Mesodermal cell (in vitro differentiated cells): ENCODE results near the gene SPOCK1.

Experiments
- H3K27ac ChIP-seq: 2 replicates; pipeline ENCODE4 v1.7.0; 2013; ENCODE audit warnings: mild to moderate bottlenecking, low read depth, low read length, moderate library complexity; ENCODE audit not compliant: severe bottlenecking
- H3K36me3 ChIP-seq: 2 replicates; pipeline ENCODE4 v1.7.1; 2013; ENCODE audit warnings: mild to moderate bottlenecking, low read length, moderate library complexity; ENCODE audit not compliant: control insufficient read depth, insufficient read depth
- H3K4me1 ChIP-seq: one replicate; pipeline ENCODE4 v1.7.1; 2013; ENCODE audit warnings: mild to moderate bottlenecking, low read length; ENCODE audit not compliant: insufficient read depth, control insufficient read depth, poor library complexity, severe bottlenecking
- H3K4me3 ChIP-seq: 2 replicates; pipeline ENCODE4 v1.7.0; 2013; ENCODE audit warnings: low read length, control low read depth, mild to moderate bottlenecking; ENCODE audit not compliant: insufficient read depth, poor library complexity, severe bottlenecking; ENCODE audit errors: extremely low read depth
- H3K9me3 ChIP-seq: 2 replicates; pipeline ENCODE4 v1.7.1; 2013; ENCODE audit warnings: mild to moderate bottlenecking, low read length, moderate library complexity; ENCODE audit not compliant: control insufficient read depth
- WGBS, 2 experiments: methylation state at CpG; one replicate each; pipeline ENCODE4 v1.1.5; 2013; ENCODE audit warnings: missing lambda C conversion rate in 2 of 2; ENCODE audit not compliant: insufficient coverage in 2 of 2; 5-methylcytosine and 5-hydroxymethylcytosine counted together

The SPOCK1 gene

DNA sequence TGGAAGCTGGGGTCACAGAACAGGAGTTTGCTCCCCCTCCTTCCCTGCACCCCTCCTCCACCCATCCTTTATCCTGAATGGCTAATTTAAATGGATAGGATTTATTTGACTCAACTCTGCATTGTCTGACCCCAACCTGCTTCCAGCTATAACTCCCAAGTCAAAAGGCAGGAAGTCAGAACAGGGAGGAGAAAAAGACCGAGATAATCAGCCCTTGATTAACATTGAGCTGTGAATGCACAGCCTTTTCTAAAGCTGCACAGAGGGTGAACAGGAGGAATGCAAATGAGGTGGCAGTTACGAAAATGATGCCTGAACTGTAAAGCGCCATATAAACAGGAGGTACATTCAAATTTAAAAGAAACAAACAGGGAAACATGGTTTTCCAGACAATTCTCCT is 152.8 kb downstream of the SPOCK1 start:
- WGBS, 2 experiments: 70 to 81% methylated on average over 2 to 3 of the region's 3 CpGs
- Histone ChIP-seq H3K4me3 (no peak overlapping the region), H3K4me1 (no peaks in the 10 kb centered on the region), H3K27ac (no peak overlapping the region), H3K36me3 (no peaks in the 10 kb centered on the region), H3K9me3 (no peaks in the 10 kb centered on the region)

DNA sequence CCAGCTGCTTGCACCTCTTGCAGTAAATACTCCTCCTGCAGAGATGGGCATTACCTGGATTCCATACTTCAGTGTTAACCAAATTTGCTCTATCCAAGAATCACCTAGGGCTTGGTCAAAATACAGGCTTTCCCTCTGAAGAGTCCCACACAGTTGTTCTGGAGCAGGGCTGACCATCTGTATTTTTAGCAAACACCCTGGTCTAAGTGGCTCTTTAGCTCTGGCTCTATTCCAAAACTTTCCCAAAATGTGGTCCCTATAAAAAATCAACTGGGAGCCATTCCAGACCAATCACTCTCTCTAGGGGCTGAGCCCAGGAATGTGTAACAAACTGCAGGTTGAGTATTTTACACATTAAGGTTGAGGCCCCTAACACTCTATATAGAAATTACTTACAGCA is 153.7 kb downstream of the SPOCK1 start:
- Histone ChIP-seq H3K9me3 (no peaks in the 10 kb centered on the region), H3K4me3 (no peak overlapping the region), H3K27ac (no peak overlapping the region), H3K36me3 (no peaks in the 10 kb centered on the region), H3K4me1 (no peaks in the 10 kb centered on the region)

DNA sequence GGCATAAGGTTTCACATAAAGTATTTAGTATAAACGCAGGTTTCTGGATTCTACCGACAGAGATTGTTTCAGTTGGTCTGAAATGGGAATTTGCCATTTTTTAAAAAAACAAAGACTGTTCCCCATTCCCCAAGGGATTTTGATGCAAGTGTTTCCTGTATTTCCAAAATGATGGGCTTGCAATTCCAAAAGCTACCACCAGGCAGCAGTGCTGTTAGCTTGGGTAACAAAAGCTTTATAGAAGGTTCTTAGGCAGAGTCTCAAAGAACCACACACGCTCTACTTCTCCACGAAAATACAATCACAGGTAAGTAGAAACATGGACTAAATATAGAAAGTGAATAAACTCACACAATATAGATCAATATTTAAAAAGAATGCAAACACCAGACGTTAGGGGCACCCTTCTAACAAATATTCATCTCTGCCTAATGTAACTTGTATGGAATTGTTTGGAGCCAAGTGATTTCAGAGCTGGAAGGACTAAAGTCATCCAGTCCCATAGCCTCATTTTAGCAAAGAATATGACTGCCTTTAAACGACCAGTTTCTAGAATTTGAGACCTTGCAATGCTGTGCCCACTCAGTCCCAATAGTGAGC is 154.3 kb downstream of the SPOCK1 start:
- WGBS, 2 experiments: 21 to 50% methylated on average over 2 to 3 of the region's 6 CpGs
- H3K27ac ChIP-seq: no peak overlapping the region

DNA sequence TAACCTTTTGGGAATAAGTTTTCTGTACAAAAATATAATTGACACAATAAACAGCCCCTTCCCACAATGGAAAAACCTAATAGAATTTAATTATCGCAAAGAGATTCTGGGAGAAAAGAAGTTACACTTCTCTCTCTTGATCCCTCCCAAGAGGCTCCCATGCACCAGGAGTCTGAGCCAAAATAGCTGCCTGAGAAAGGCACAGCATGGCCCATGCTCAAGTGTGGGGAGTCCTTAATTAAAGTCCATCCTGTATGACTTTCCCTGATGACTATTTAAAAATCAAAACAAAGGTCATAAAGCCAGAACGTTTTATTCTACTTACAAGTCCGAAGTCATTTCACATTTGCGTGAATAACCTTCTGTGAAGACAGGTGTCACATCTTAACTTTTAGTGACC is 155.1 kb downstream of the SPOCK1 start:
- Histone ChIP-seq H3K36me3 (no peaks in the 10 kb centered on the region), H3K4me3 (no peak overlapping the region), H3K4me1 (no peaks in the 10 kb centered on the region), H3K9me3 (no peaks in the 10 kb centered on the region), H3K27ac (no peak overlapping the region)
- 93% methylated on average over 3 of the region's 4 CpGs for WGBS, 2 experiments

More for the DNA sequence above, 154.3 kb downstream of the SPOCK1 start:
- no peaks in the 10 kb centered on the region for H3K4me1 ChIP-seq
- H3K36me3 ChIP-seq: no peaks in the 10 kb centered on the region
- no peaks in the 10 kb centered on the region for H3K9me3 ChIP-seq
- no peak overlapping the region for H3K4me3 ChIP-seq

DNA sequence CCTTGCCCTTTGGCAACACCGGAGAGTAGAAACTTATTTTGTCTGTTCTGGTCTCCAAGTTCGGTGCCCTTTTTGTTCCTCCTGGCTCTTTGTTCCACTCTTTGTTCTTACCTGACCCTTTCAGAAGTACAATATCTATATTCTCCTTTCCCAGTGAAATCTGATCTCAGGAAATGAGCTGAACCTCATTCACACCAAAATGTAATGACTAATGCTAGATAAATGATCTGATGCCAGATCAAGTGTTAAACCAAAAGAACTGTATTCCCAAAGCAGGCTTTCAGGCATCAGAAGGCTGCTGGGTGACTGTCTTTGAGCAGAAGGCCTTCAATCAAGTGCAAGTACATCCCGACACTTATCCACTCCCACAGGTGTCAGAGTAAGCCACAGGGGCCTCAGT is 156.4 kb downstream of the SPOCK1 start:
- Histone ChIP-seq H3K9me3 (no peaks in the 10 kb centered on the region), H3K4me3 (no peak overlapping the region), H3K36me3 (no peaks in the 10 kb centered on the region), H3K4me1 (no peaks in the 10 kb centered on the region), H3K27ac (no peak overlapping the region)
- 96 to 100% methylated on average over 1 to 3 of the region's 3 CpGs for WGBS, 2 experiments

DNA sequence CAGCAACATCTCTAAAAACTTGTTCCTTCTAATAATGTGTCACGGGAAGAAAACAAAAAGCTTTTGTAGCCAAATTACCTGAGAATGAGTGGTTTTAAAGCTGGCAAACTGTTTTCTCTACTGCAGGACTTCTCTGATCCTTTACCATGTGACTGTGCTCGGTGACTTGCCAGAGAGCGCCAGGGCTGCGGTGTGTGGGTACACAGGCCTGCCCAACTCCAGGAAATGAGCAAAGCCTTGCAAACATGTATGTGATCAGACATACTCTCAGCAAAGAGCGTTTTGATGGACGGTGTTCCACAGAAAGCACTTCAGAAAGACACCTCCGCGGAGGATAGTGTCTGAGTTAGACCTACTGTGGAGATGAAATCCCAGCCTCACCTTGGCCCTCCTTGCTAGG is 157.3 kb downstream of the SPOCK1 start:
- Histone ChIP-seq H3K36me3 (no peaks in the 10 kb centered on the region), H3K4me1 (no peaks in the 10 kb centered on the region), H3K4me3 (no peak overlapping the region), H3K27ac (no peak overlapping the region), H3K9me3 (no peaks in the 10 kb centered on the region)
- 85 to 98% methylated on average over 5 to 8 of the region's 8 CpGs for WGBS, 2 experiments

DNA sequence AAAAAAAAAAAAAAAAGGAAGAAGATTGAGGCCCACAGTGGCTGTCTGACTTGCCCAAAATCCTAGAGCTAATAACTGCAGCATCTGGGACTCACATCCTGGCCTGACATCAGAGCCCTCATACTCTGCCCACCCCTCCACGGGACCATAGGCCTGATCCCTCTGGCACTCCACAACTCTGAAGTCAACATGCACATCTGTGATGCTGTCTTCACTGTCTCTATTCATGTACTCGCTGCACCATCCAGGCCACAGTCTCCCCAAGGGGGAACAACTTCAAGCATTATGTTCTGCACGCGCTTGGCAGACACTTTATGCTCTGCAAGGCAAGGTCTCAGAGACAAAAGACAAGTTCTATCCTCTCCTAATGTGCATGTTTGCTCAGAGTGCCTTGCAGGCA is 158.2 kb downstream of the SPOCK1 start:
- Histone ChIP-seq H3K36me3 (no peaks in the 10 kb centered on the region), H3K4me1 (no peaks in the 10 kb centered on the region), H3K9me3 (no peaks in the 10 kb centered on the region), H3K4me3 (no peak overlapping the region), H3K27ac (no peak overlapping the region)
- WGBS, 2 experiments: 86 to 90% methylated on average over 2 to 4 of the region's 4 CpGs

DNA sequence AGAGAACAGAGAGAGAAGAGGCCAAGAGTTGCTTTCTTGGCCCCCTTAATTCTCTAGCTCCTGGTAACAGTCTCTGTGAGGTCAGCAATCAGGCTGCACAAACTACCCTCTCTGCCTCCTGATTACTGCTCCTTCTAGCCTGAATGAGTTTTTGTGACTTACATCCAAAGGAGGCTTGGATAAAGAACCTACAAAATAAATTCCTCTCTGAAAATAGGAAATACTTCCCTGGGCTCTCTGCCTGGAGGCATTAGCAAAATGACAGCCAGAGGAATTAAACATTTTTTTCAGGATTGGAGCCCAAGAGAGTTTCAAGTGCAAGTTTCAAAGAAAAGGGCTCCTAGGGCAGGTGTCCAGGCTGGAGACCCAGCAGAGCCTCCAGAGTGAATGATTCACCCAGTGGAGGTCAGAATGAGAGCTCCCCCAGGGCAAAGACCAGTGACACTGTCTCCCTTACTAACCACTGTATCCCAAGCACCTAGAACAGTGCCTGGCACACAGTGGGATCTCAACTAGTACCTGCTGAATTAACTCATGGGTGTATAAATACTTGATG is 162.5 kb downstream of the SPOCK1 start:
- Histone ChIP-seq H3K4me1 (no peaks in the 10 kb centered on the region), H3K27ac (no peak overlapping the region), H3K4me3 (no peak overlapping the region), H3K36me3 (no peaks in the 10 kb centered on the region), H3K9me3 (no peaks in the 10 kb centered on the region)

DNA sequence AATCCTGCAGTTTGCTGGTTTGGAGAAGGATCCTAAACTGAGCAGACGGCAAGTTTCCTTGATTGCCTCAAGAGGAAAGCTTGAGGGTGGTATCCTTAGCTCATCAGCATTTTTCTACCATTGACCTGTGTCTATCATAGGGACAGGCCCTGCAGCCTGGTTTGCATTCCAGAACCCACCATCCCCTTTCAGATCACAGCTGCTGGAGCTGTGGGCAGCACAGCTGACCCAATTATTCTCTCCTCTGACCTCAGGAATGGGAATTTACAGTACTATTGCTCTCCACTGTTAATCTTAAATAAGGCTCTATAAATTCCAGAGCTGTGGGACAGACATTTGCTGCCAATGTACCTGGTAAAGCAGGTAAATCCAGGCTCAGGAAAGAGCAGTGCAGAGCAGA is 163.0 kb downstream of the SPOCK1 start:
- H3K9me3 ChIP-seq: no peaks in the 10 kb centered on the region
- H3K4me3 ChIP-seq: no peak overlapping the region
- WGBS, 2 experiments: 100% methylated on average over 1 of the region's 1 CpG; no CpG with 5 or more reads in 1 of the 2 experiments
- no peaks in the 10 kb centered on the region for H3K36me3 ChIP-seq
- no peak overlapping the region for H3K27ac ChIP-seq
- no peaks in the 10 kb centered on the region for H3K4me1 ChIP-seq

DNA sequence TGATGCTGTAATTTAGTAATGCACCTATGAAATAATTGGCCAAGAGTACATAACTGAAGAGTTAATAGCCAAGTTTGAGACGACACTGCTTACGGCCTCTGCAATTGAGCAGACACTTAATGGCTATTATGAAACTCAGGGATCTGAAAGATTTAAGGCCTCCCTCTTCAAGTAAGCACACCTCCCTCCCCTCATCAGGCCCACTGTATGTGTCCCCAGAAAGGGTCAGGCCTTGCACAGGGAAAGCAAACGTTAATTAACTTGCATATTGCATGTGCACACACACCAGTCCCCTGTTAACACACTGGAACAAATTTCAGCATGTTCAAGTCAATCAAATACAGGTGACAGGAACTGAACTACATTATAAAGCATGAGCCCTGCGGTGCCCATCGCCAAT is 163.6 kb downstream of the SPOCK1 start:
- WGBS, 2 experiments: 78 to 94% methylated on average over 3 to 5 of the region's 5 CpGs
- H3K4me3 ChIP-seq: no peak overlapping the region
- H3K4me1 ChIP-seq: no peaks in the 10 kb centered on the region
- no peaks in the 10 kb centered on the region for H3K9me3 ChIP-seq
- H3K27ac ChIP-seq: no peak overlapping the region
- no peaks in the 10 kb centered on the region for H3K36me3 ChIP-seq

DNA sequence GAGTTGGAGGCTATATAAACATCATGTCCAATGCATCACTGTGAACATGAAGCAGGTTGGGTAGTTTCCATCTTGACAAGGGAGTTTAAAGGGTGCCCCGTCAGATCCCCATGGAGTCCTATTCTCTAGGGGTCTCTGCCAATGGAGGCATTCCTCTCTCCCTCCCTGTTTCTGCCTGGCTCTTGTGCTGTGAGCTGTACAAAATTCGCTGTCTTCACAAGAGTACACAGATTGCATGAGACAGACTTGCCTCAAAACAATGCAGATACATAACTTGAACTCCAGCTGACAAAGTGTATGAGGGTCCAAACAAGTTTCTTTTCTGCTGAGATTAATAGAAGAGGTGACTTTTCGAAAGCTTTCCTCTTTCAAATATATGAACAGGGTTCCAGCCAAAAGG is 165.2 kb downstream of the SPOCK1 start:
- H3K9me3 ChIP-seq: no peaks in the 10 kb centered on the region
- no peaks in the 10 kb centered on the region for H3K36me3 ChIP-seq
- no peak overlapping the region for H3K4me3 ChIP-seq
- no peak overlapping the region for H3K27ac ChIP-seq
- no peaks in the 10 kb centered on the region for H3K4me1 ChIP-seq
- WGBS, 2 experiments: 92 to 100% methylated on average over 1 to 2 of the region's 3 CpGs
